ENCODE results near the gene ATP5PB.
A peak's percentile ranks its signal among the peaks of the same experiment; 100 is the strongest.

Gene ATP5PB

GRCh38 chr1:111448918-111449702 is at the start of gene ATP5PB, which contains the start of gene WDR77:
Gene ATP5PB (plus strand): TSS chr1:111449464. CDS start chr1:111449542, 78 bp downstream.
Gene WDR77 (minus strand): TSS chr1:111449256. CDS start chr1:111449169, 87 bp downstream.
- DNase-seq, result peak; percentile 99

- DNase-seq, result peak; percentile 28
Observed at GRCh38 chr1:111399792-111400610, 49.3 kb upstream of the ATP5PB start.

- DNase-seq, result no peak
Observed at GRCh38 chr1:111402083-111402482, 47.2 kb upstream of the ATP5PB start.

GRCh38 chr1:111404588-111404987 is 44.7 kb upstream of the ATP5PB start:
- DNase-seq, result no peak

GRCh38 chr1:111406321-111406768 is 42.9 kb upstream of the ATP5PB start:
- no peak for DNase-seq

- no peak for DNase-seq
Observed at GRCh38 chr1:111407301-111407700, 42.0 kb upstream of the ATP5PB start.

GRCh38 chr1:111412839-111413238 is 36.4 kb upstream of the ATP5PB start:
- DNase-seq, result no peak

- DNase-seq, result no peak
Observed at GRCh38 chr1:111414756-111415155, 34.5 kb upstream of the ATP5PB start.

GRCh38 chr1:111415461-111415860 is 33.8 kb upstream of the ATP5PB start:
- DNase-seq, result no peak

- no peak for DNase-seq
Observed at GRCh38 chr1:111417755-111418154, 31.5 kb upstream of the ATP5PB start.

GRCh38 chr1:111419037-111419436 is 30.2 kb upstream of the ATP5PB start:
- DNase-seq, result no peak

GRCh38 chr1:111420377-111420776 is 28.9 kb upstream of the ATP5PB start:
- no peak for DNase-seq

- no peak for DNase-seq
Observed at GRCh38 chr1:111422546-111423391, 26.5 kb upstream of the ATP5PB start.

- DNase-seq, result no peak
Observed at GRCh38 chr1:111424281-111424680, 25.0 kb upstream of the ATP5PB start.

GRCh38 chr1:111436726-111437125 is 12.5 kb upstream of the ATP5PB start:
- peak; percentile 56 for DNase-seq

GRCh38 chr1:111439461-111440351 is 9.6 kb upstream of the ATP5PB start:
- no peak for DNase-seq

GRCh38 chr1:111441573-111442192 is 7.6 kb upstream of the ATP5PB start:
- peak; percentile 6 for DNase-seq

GRCh38 chr1:111442457-111442856 is 6.8 kb upstream of the ATP5PB start:
- no peak for DNase-seq

GRCh38 chr1:111444031-111444430 is 5.2 kb upstream of the ATP5PB start:
- DNase-seq, result no peak

- no peak for DNase-seq
Observed at GRCh38 chr1:111446546-111446945, 2.7 kb upstream of the ATP5PB start.

All from fibroblast of skin of right biceps (primary cell).